CD14-positive monocyte (primary cell): Measurements from ENCODE around the gene PRDX3. TPM values are rescaled to one million over a fixed set of nuclear protein-coding genes. Genes with fewer than 3 reads are reported as not detected.

ENCODE experiments used
- DNase-seq, 3 donors: peaks; one replicate each; pipeline ENCODE4 v3.0.0-alpha.2; 2011 to 2022
- H2AFZ ChIP-seq: 2 replicates; pipeline ENCODE4 v1.6.0; 2012; ENCODE audit warnings: mild to moderate bottlenecking, low read depth, low read length, inconsistent platforms; ENCODE audit not compliant: insufficient read depth, poor library complexity, severe bottlenecking
- H3K27ac ChIP-seq, 2 donors: 1 replicate in 1 of 2; 2 replicates in 1 of 2; pipeline ENCODE4 v1.5.1; 2012 to 2013; ENCODE audit warnings: low read length in 2 of 2, control low read depth in 1 of 2, inconsistent platforms in 1 of 2, low read depth in 1 of 2, mild to moderate bottlenecking in 1 of 2
- H3K27me3 ChIP-seq, 2 donors: one replicate each; pipeline versions ENCODE4 v1.6.0 to v1.6.1; 2011 to 2013; ENCODE audit warnings: low read length in 2 of 2; ENCODE audit not compliant: control insufficient read depth in 2 of 2, insufficient read depth in 2 of 2
- H3K36me3 ChIP-seq, 2 donors: replicated peaks in 1 of 2; 1 replicate in 1 of 2; 2 replicates in 1 of 2; pipeline versions ENCODE4 v1.5.1 to v1.6.1; 2012 to 2013; ENCODE audit warnings: low read length in 2 of 2, control low read depth in 1 of 2, inconsistent platforms in 1 of 2, mild to moderate bottlenecking in 1 of 2; ENCODE audit not compliant: insufficient read depth in 2 of 2, control insufficient read depth in 1 of 2
- H3K4me1 ChIP-seq, 2 donors: 1 replicate in 1 of 2; 2 replicates in 1 of 2; pipeline versions ENCODE4 v1.5.1 to v1.6.1; 2012 to 2013; ENCODE audit warnings: low read length in 2 of 2, control low read depth in 1 of 2, inconsistent platforms in 1 of 2, mild to moderate bottlenecking in 1 of 2, moderate library complexity in 1 of 2; ENCODE audit not compliant: insufficient read depth in 2 of 2, control insufficient read depth in 1 of 2
- H3K4me2 ChIP-seq: replicated peaks from 2 replicates; pipeline ENCODE3; 2012; ENCODE audit warnings: low read length, moderate library complexity, mild to moderate bottlenecking; ENCODE audit not compliant: poor library complexity, severe bottlenecking; ENCODE audit errors: extremely low read depth
- H3K4me3 ChIP-seq, 3 experiments: fragments of 200-600 bp in 1 of 3; sonication (generic) in 1 of 3; replicated peaks in 1 of 3; 1 replicate in 2 of 3; 2 replicates in 1 of 3; pipeline ENCODE4 v1.5.1; 2011 to 2013; ENCODE audit warnings: low read length in 3 of 3, mild to moderate bottlenecking in 3 of 3, control low read depth in 2 of 3, low read depth in 2 of 3, inconsistent platforms in 1 of 3, moderate library complexity in 1 of 3
- H3K79me2 ChIP-seq: 2 replicates; pipeline ENCODE4 v1.6.0; 2012; ENCODE audit warnings: mild to moderate bottlenecking, control low read depth, inconsistent platforms, low read length, moderate library complexity; ENCODE audit not compliant: insufficient read depth
- H3K9ac ChIP-seq: 2 replicates; pipeline ENCODE4 v1.6.0; 2017; ENCODE audit warnings: low read length, mild to moderate bottlenecking; ENCODE audit not compliant: insufficient read depth, poor library complexity, severe bottlenecking
- H3K9me3 ChIP-seq, 2 donors: replicated peaks in 1 of 2; 1 replicate in 1 of 2; 2 replicates in 1 of 2; pipeline versions ENCODE4 v1.5.1 to v1.6.1; 2012 to 2013; ENCODE audit warnings: low read length in 2 of 2, control low read depth in 1 of 2; ENCODE audit not compliant: control insufficient read depth in 1 of 2, insufficient read depth in 1 of 2
- H4K20me1 ChIP-seq: 2 replicates; pipeline ENCODE4 v1.6.0; 2012; ENCODE audit warnings: mild to moderate bottlenecking, low read length, control low read depth, moderate library complexity; ENCODE audit not compliant: insufficient read depth
- H3K27ac Mint-ChIP-seq, 7 donors: one replicate each; pipeline ENCODE4 v1.8.0; 2020; ENCODE audit warnings: mild to moderate bottlenecking in 7 of 7, mixed read lengths in 7 of 7, moderate library complexity in 6 of 7, inconsistent platforms in 2 of 7
- H3K27me3 Mint-ChIP-seq, 3 donors: one replicate each; pipeline ENCODE4 v1.8.0; 2021 to 2022; ENCODE audit warnings: low read depth in 3 of 3, mild to moderate bottlenecking in 3 of 3, mixed read lengths in 3 of 3, moderate library complexity in 3 of 3, inconsistent platforms in 1 of 3
- H3K36me3 Mint-ChIP-seq, 2 donors: one replicate each; pipeline ENCODE4 v1.8.0; 2020; ENCODE audit warnings: mixed read lengths in 2 of 2, inconsistent platforms in 1 of 2, mild to moderate bottlenecking in 1 of 2
- H3K4me1 Mint-ChIP-seq: one replicate; pipeline ENCODE4 v1.8.0; 2020; ENCODE audit warnings: mild to moderate bottlenecking, mixed read lengths
- H3K4me3 Mint-ChIP-seq, 2 donors: one replicate each; pipeline ENCODE4 v1.8.0; 2020; ENCODE audit warnings: mild to moderate bottlenecking in 2 of 2, mixed read lengths in 2 of 2, moderate library complexity in 1 of 2
- H3K9me3 Mint-ChIP-seq, 7 donors: one replicate each; pipeline ENCODE4 v1.8.0; 2020 to 2022; ENCODE audit warnings: mixed read lengths in 7 of 7, mild to moderate bottlenecking in 6 of 7, moderate library complexity in 6 of 7, inconsistent platforms in 2 of 7
- WGBS: methylation state at CpG from one replicate; pipeline ENCODE4 v1.1.5; 2013; ENCODE audit warnings: missing lambda C conversion rate; ENCODE audit not compliant: insufficient coverage; 5-methylcytosine and 5-hydroxymethylcytosine counted together
- intact Hi-C, 2 donors: fragments of 100-400 bp; cut with micrococcal nuclease; formaldehyde crosslinking; loops; one replicate each; pipeline versions ENCODE4 v1.15.0 to v1.15.1; 2023
- polyA plus RNA-seq, 3 donors: library from polyadenylated mRNA; depleted of rRNA in 1 of 3; unstranded in 2 of 3; stranded (reverse) in 1 of 3; fragments of 300-500 nt in 2 of 3; fragments of >200 nt in 1 of 3; fragmentation: Illumina TruSeq in 2 of 3; gene quantifications; 1 replicate in 2 of 3; 2 replicates in 1 of 3; pipeline ENCODE4 v1.2.3, GENCODE V29; 2012 to 2021
- TF ChIP-seq, protein P1 (sequence below): fragments of 200-600 bp; IDR thresholded peaks from one replicate; pipeline ENCODE4 v1.8.0; 2022; ENCODE audit warnings: antibody characterized with exemption, mild to moderate bottlenecking

Gene PRDX3
- polyA plus RNA-seq, 3 donors, result 81.9 to 459 (median 410) TPM

DNA sequence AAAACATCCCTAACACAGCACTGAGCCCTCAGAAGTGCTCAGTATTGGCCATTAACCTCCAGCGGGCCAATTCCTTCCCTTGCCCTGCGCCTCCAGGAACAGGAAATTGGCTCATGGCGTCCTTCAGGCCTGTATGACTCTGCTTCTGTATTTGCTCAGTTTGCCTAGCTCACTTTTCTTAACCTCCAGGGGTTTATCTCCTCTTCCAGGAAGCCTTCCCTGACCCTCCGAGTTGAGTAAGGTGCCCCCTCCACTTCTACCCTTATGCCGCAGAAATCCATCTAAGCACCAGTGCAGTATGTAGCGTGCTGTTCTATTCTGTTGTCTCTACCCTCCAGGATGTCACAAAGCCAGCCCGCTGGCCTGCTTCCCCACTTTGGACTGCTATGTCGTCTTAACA, 12.0 kb downstream of the PRDX3 start:
- Histone ChIP-seq H3K36me3 (peaks cover 38 to 51% of the 10 kb centered on the region in 2 donors), H3K79me2 (peaks cover 25% of the 10 kb centered on the region), H4K20me1 (no peaks in the 10 kb centered on the region), H3K9me3 (no peaks in the 10 kb centered on the region), H3K4me3 (peak overlapping the region in 1 of 3 experiments; percentile 83), H3K27me3 (no peaks in the 10 kb centered on the region), H3K4me2 (peak overlapping the region; percentile 79), H3K9ac (no peak overlapping the region), H3K27ac (peak overlapping the region; percentile 76 to 92), H3K4me1 (peaks cover 22 to 28% of the 10 kb centered on the region in 2 donors), H2AFZ (peak overlapping the region; percentile 97)
- TF ChIP-seq, protein P1, sequence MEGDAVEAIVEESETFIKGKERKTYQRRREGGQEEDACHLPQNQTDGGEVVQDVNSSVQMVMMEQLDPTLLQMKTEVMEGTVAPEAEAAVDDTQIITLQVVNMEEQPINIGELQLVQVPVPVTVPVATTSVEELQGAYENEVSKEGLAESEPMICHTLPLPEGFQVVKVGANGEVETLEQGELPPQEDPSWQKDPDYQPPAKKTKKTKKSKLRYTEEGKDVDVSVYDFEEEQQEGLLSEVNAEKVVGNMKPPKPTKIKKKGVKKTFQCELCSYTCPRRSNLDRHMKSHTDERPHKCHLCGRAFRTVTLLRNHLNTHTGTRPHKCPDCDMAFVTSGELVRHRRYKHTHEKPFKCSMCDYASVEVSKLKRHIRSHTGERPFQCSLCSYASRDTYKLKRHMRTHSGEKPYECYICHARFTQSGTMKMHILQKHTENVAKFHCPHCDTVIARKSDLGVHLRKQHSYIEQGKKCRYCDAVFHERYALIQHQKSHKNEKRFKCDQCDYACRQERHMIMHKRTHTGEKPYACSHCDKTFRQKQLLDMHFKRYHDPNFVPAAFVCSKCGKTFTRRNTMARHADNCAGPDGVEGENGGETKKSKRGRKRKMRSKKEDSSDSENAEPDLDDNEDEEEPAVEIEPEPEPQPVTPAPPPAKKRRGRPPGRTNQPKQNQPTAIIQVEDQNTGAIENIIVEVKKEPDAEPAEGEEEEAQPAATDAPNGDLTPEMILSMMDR, result no peak
- Mint-ChIP-seq H3K4me3 (peak overlapping the region; percentile 85 to 94), H3K27me3 (peaks cover 0 to 1% (median 0%) of the 10 kb centered on the region in 3 donors), H3K4me1 (peaks cover 33% of the 10 kb centered on the region), H3K9me3 (no peaks in the 10 kb centered on the region), H3K36me3 (peaks cover 47 to 51% of the 10 kb centered on the region in 2 donors), H3K27ac (peak overlapping the region; percentile 88 to 95 (median 94))
- intact Hi-C loops, result loop anchor here in 1 of 2 donors (5.0 kb wide), 1 partner anchor 34 kb away; no protein-coding TSS in a partner anchor
- peak; percentile 39 to 59 (median 44) for DNase-seq
- WGBS, result 61% methylated on average over 6 of the region's 8 CpGs

DNA sequence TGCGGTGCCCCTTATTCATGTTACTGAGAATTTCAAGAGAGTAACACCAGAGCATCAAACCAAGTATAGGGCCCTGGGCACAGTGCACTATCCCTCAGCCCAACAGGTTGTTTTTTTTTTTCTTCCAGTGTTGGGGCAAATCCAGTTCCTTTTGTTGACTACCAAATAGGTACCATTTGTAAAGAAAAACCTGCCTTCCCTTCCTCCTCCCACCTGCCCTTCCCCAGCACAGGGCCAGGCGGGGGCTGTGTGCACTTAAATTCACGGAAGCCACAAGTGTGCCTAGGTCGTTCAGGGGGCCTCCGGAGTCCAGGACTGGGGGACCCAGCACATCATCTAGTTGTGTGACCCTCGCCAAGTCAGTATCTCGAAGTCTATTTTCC, 12.5 kb downstream of the PRDX3 start:
- peaks cover 47 to 51% of the 10 kb centered on the region in 2 donors for H3K36me3 Mint-ChIP-seq
- Histone ChIP-seq H3K4me3 (peak overlapping the region; percentile 38 to 83 (median 75)), H3K9ac (peak overlapping the region; percentile 80), H3K27ac (peak overlapping the region; percentile 76 to 92), H2AFZ (peak overlapping the region; percentile 97), H3K79me2 (peaks cover 25% of the 10 kb centered on the region), H3K36me3 (peaks cover 36 to 51% of the 10 kb centered on the region in 2 donors), H3K4me1 (peaks cover 22 to 28% of the 10 kb centered on the region in 2 donors), H3K4me2 (peak overlapping the region; percentile 79), H3K9me3 (no peaks in the 10 kb centered on the region), H3K27me3 (no peaks in the 10 kb centered on the region), H4K20me1 (no peaks in the 10 kb centered on the region)
- peaks cover 0 to 1% (median 0%) of the 10 kb centered on the region in 3 donors for H3K27me3 Mint-ChIP-seq
- 43% methylated on average over 4 of the region's 7 CpGs for WGBS
- intact Hi-C loops, result loop anchor here in 1 of 2 donors (5.0 kb wide), 1 partner anchor 34 kb away; no protein-coding TSS in a partner anchor
- DNase-seq, result no peak
- peaks cover 33% of the 10 kb centered on the region for H3K4me1 Mint-ChIP-seq
- H3K9me3 Mint-ChIP-seq, result no peaks in the 10 kb centered on the region
- peak overlapping the region; percentile 88 to 95 (median 94) for H3K27ac Mint-ChIP-seq
- H3K4me3 Mint-ChIP-seq, result peak overlapping the region; percentile 85 to 94
- TF ChIP-seq, protein P1, result no peak
